K562 (cell line): ENCODE data around the gene MXRA7. TPM values are rescaled to one million over a fixed set of nuclear protein-coding genes. Genes with fewer than 3 reads are reported as not detected.
A peak's percentile ranks its signal among the peaks of the same experiment; 100 is the strongest.

Source experiments
- BRF2 ChIP-seq: IDR thresholded peaks from 3 replicates; pipeline ENCODE4 v1.6.1; 2011; ENCODE audit warnings: borderline replicate concordance, mild to moderate bottlenecking; ENCODE audit not compliant: insufficient read length, insufficient read depth
- ELK1 ChIP-seq: sonication (generic); formaldehyde crosslinking; IDR thresholded peaks from 2 replicates; pipeline ENCODE4 v1.8.1; 2022; ENCODE audit warnings: missing genetic modification reagents
- LCOR ChIP-seq: sonication (generic); formaldehyde crosslinking; IDR thresholded peaks from 2 replicates; pipeline ENCODE4 v1.8.0; 2022; ENCODE audit warnings: mild to moderate bottlenecking, missing genetic modification reagents
- MAFF ChIP-seq: IDR thresholded peaks from 2 replicates; pipeline ENCODE4 v1.6.1; 2012; ENCODE audit warnings: low read length, improper control_type of control experiment
- NEUROD1 ChIP-seq: fragments of 150-350 bp; IDR thresholded peaks from 2 replicates; pipeline ENCODE4 v1.6.1; 2014; ENCODE audit warnings: borderline replicate concordance, low read length, low read depth; ENCODE audit not compliant: partially characterized antibody
- NR2C2 ChIP-seq, 2 experiments: fragments of 200-800 bp in 1 of 2; sonication (Bioruptor generic) in 1 of 2; sonication (generic) in 1 of 2; formaldehyde crosslinking in 1 of 2; IDR thresholded peaks; 2 replicates each; pipeline versions ENCODE4 v1.6.1 to v1.8.0; 2016 to 2022; ENCODE audit warnings: mild to moderate bottlenecking in 1 of 2, missing compliant biosample characterization in 1 of 2, missing genetic modification characterization in 1 of 2, missing genetic modification reagents in 1 of 2
- POLR2B ChIP-seq: fragments of 450-650 bp; IDR thresholded peaks from 2 replicates; pipeline ENCODE4 v1.6.1; 2018; ENCODE audit warnings: low read depth; ENCODE audit not compliant: partially characterized antibody
- RREB1 ChIP-seq: fragments of 250-450 bp; sonication (Bioruptor Pico); IDR thresholded peaks from 2 replicates; pipeline ENCODE4 v1.4.0; 2020
- TCF15 ChIP-seq: fragments of 250-450 bp; sonication (Bioruptor Pico); IDR thresholded peaks from 2 replicates; pipeline ENCODE4 v1.8.0; 2022; ENCODE audit warnings: moderate library complexity, mild to moderate bottlenecking, inconsistent platforms
- ZBED1 ChIP-seq: IDR thresholded peaks from 2 replicates; pipeline ENCODE4 v1.6.1; 2014
- ZNF143 ChIP-seq: sonication (generic); formaldehyde crosslinking; IDR thresholded peaks from 2 replicates; pipeline ENCODE4 v1.9.0; 2022; ENCODE audit warnings: mild to moderate bottlenecking, missing genetic modification reagents
- ZNF165 ChIP-seq: fragments of 250-450 bp; sonication (Bioruptor Pico); IDR thresholded peaks from 2 replicates; pipeline ENCODE4 v1.4.0; 2020; ENCODE audit warnings: borderline replicate concordance
- ZNF282 ChIP-seq: sonication (generic); formaldehyde crosslinking; IDR thresholded peaks from 2 replicates; pipeline ENCODE4 v1.8.1; 2023; ENCODE audit warnings: missing genetic modification reagents
- ZNF449 ChIP-seq: fragments of 250-450 bp; sonication (Bioruptor Pico); IDR thresholded peaks from 2 replicates; pipeline ENCODE4 v1.8.0; 2022; ENCODE audit warnings: moderate library complexity, mild to moderate bottlenecking, inconsistent platforms
- ZNF639 ChIP-seq, 2 experiments: fragments of 200-800 bp in 1 of 2; sonication (Bioruptor generic) in 1 of 2; sonication (generic) in 1 of 2; formaldehyde crosslinking in 1 of 2; IDR thresholded peaks in 1 of 2; conservative IDR thresholded peaks in 1 of 2; 2 replicates each; pipeline versions ENCODE4 v1.5.0 to v1.6.1; 2016 to 2020; ENCODE audit warnings: missing compliant biosample characterization in 1 of 2, missing genetic modification characterization in 1 of 2, missing genetic modification reagents in 1 of 2
- polyA plus RNA-seq, 8 experiments: library from polyadenylated mRNA; depleted of rRNA in 4 of 8; stranded (reverse) in 5 of 8; unstranded in 3 of 8; fragments of >200 nt; fragmentation: Nextera tagmentation in 2 of 8; fragmentation: Illumina TruSeq in 1 of 8; extraction: Ambion mirVana in 2 of 8; extraction: Trizol in 1 of 8; gene quantifications; 2 replicates each; pipeline versions ENCODE4 v1.2.1 to v1.2.3, GENCODE V29; 2011 to 2014; ENCODE audit warnings: inconsistent platforms in 1 of 8, missing spikeins in 1 of 8
- total RNA-seq, 7 experiments: library from RNA; depleted of rRNA in 6 of 7; stranded (reverse); fragments of >200 nt in 6 of 7; fragmentation: Illumina TruSeq in 2 of 7; extraction: Trizol in 2 of 7; gene quantifications; 2 replicates each; pipeline versions ENCODE4 v1.2.1 to v1.2.3, GENCODE V29; 2011 to 2021; ENCODE audit warnings: low replicate concordance in 1 of 7

The MXRA7 gene
- total and polyA plus RNA-seq, 9 of the 15 experiments (the other 6 are each of a cell fraction or from before 2014, with no cell fraction given) = 2.6 to 38.4 (median 14.3) TPM

GRCh38 chr17:76659928-76660655 lies 50.7 kb downstream of the MXRA7 start (continued):
- TF ChIP-seq ZNF639 (CRISPR knock-in tag; conservative IDR thresholded peaks at IDR 0.05 in 1 of 2, IDR thresholded peaks at IDR 0.05 in 1 of 2) (no peak; a peak in 1 of 4 replicates), MAFF (peak; percentile 99), ZNF449 (CRISPR knock-in tag) (no peak), ZBED1 (no peak), BRF2 (no peak), NEUROD1 (peak; percentile 67), RREB1 (no peak), LCOR (CRISPR knock-in tag) (peak; percentile 84), TCF15 (no peak), ZNF282 (CRISPR knock-in tag) (no peak), NR2C2 (CRISPR knock-in tag; IDR thresholded peaks at IDR 0.05) (no peak), NR2C2 (tag; IDR thresholded peaks at IDR 0.05) (no peak), ZNF143 (no peak), ELK1 (CRISPR knock-in tag) (no peak), ZNF165 (no peak), POLR2B (no peak)
